SU-DHL-6 (cell line): ENCODE data around the gene RAD51B.

Experiments
- H2AFZ ChIP-seq: fragments of 200-600 bp; sonication (generic); 2 replicates; pipeline ENCODE4 v1.6.1; 2014; ENCODE audit warnings: low read depth, mild to moderate bottlenecking, moderate library complexity, mixed read lengths, antibody characterized with exemption, low read length; ENCODE audit not compliant: severe bottlenecking
- H3F3A ChIP-seq: fragments of 200-600 bp; shearing (Covaris generic); 2 replicates; pipeline ENCODE4 v1.6.0; 2016; ENCODE audit warnings: antibody characterized with exemption, mild to moderate bottlenecking; ENCODE audit not compliant: insufficient read depth
- H3K27ac ChIP-seq: fragments of 200-600 bp; sonication (generic); 2 replicates; pipeline ENCODE4 v1.5.1; 2016; ENCODE audit warnings: low read depth, mild to moderate bottlenecking, low read length, moderate library complexity, mixed read lengths
- H3K27me3 ChIP-seq: fragments of 200-600 bp; sonication (generic), shearing (Covaris generic); 2 replicates; pipeline ENCODE4 v1.6.0; 2014; ENCODE audit warnings: mild to moderate bottlenecking, low read length
- H3K36me3 ChIP-seq: fragments of 200-600 bp; sonication (generic); 2 replicates; pipeline ENCODE4 v1.6.1; 2014; ENCODE audit warnings: mild to moderate bottlenecking, low read length, mixed read lengths
- H3K4me2 ChIP-seq: fragments of 300-600, 200-600 bp; shearing (Covaris generic), sonication (generic); 2 replicates; pipeline ENCODE4 v1.6.0; 2014; ENCODE audit warnings: low read length, low read depth, mild to moderate bottlenecking; ENCODE audit not compliant: poor library complexity, severe bottlenecking
- H3K4me3 ChIP-seq: fragments of 200-600 bp; sonication (generic); 2 replicates; pipeline ENCODE4 v1.5.1; 2014; ENCODE audit warnings: antibody characterized with exemption, low read length, mild to moderate bottlenecking, mixed read lengths; ENCODE audit not compliant: insufficient read depth, poor library complexity, severe bottlenecking
- H3K79me2 ChIP-seq: fragments of 200-600 bp; sonication (generic); 2 replicates; pipeline ENCODE4 v1.6.1; 2014; ENCODE audit warnings: mild to moderate bottlenecking, low read length, moderate library complexity; ENCODE audit not compliant: insufficient read depth
- H3K9ac ChIP-seq: fragments of 200-600 bp; sonication (generic); 2 replicates; pipeline ENCODE4 v1.7.0; 2014; ENCODE audit warnings: mild to moderate bottlenecking, low read length
- H3K9me2 ChIP-seq: fragments of 200-600 bp; sonication (generic); replicated peaks from 2 replicates; pipeline ENCODE4 v1.6.1; 2014; ENCODE audit warnings: low read length; ENCODE audit not compliant: insufficient read depth
- H3K9me3 ChIP-seq: fragments of 200-600 bp; sonication (generic); 2 replicates; pipeline ENCODE4 v1.6.1; 2014; ENCODE audit warnings: low read length, mixed read lengths; ENCODE audit not compliant: insufficient read depth
- H4K20me1 ChIP-seq: fragments of 200-600 bp; sonication (generic); 2 replicates; pipeline ENCODE4 v1.6.1; 2014; ENCODE audit warnings: low read depth, mild to moderate bottlenecking, antibody characterized with exemption, low read length, moderate library complexity, mixed read lengths
- CTCF ChIP-seq: fragments of 200-600 bp; sonication (generic); IDR thresholded peaks from one replicate; pipeline ENCODE4 v1.5.1; 2017; ENCODE audit warnings: antibody characterized with exemption, mild to moderate bottlenecking, low read length, moderate library complexity; ENCODE audit not compliant: insufficient read depth, poor library complexity, severe bottlenecking
- EZH2phosphoT487 ChIP-seq: fragments of 200-600 bp; sonication (generic), shearing (Covaris generic); conservative IDR thresholded peaks from 2 replicates; pipeline ENCODE4 v1.6.1; 2018; ENCODE audit warnings: mild to moderate bottlenecking, antibody characterized with exemption, low read length, moderate library complexity, mixed read lengths

Gene RAD51B

GRCh38 chr14:68160779-68161546 lies 341.4 kb downstream of the RAD51B start:
- Histone ChIP-seq H3K9me2 (no peaks in the 10 kb centered on the region), H3K4me2 (no peak overlapping the region), H3K27ac (no peak overlapping the region), H3K9me3 (no peaks in the 10 kb centered on the region), H3K36me3 (no peaks in the 10 kb centered on the region), H4K20me1 (no peaks in the 10 kb centered on the region), H2AFZ (no peak overlapping the region), H3K27me3 (no peaks in the 10 kb centered on the region), H3F3A (no peaks in the 10 kb centered on the region), H3K4me3 (no peak overlapping the region), H3K79me2 (no peaks in the 10 kb centered on the region), H3K9ac (no peak overlapping the region)
- no peak for TF ChIP-seq EZH2phosphoT487

GRCh38 chr14:68162887-68163286 lies 343.3 kb downstream of the RAD51B start:
- Histone ChIP-seq H2AFZ (no peak overlapping the region), H4K20me1 (no peaks in the 10 kb centered on the region), H3K9me2 (no peaks in the 10 kb centered on the region), H3K36me3 (no peaks in the 10 kb centered on the region), H3K4me2 (no peak overlapping the region), H3K9me3 (no peaks in the 10 kb centered on the region), H3K27me3 (no peaks in the 10 kb centered on the region), H3K27ac (no peak overlapping the region), H3K9ac (no peak overlapping the region), H3F3A (no peaks in the 10 kb centered on the region), H3K4me3 (no peak overlapping the region), H3K79me2 (no peaks in the 10 kb centered on the region)
- no peak for TF ChIP-seq CTCF
- TF ChIP-seq EZH2phosphoT487, result no peak

- Histone ChIP-seq H3K27me3 (no peaks in the 10 kb centered on the region), H2AFZ (no peak overlapping the region), H3K27ac (no peak overlapping the region), H4K20me1 (no peaks in the 10 kb centered on the region), H3K9me3 (no peaks in the 10 kb centered on the region), H3K4me3 (no peak overlapping the region), H3F3A (no peaks in the 10 kb centered on the region), H3K4me2 (no peak overlapping the region), H3K9me2 (no peaks in the 10 kb centered on the region), H3K36me3 (no peaks in the 10 kb centered on the region), H3K9ac (no peak overlapping the region), H3K79me2 (no peaks in the 10 kb centered on the region)
- TF ChIP-seq EZH2phosphoT487 (no peak), CTCF (no peak)
Observed at GRCh38 chr14:68164711-68165113, 345.1 kb downstream of the RAD51B start.

GRCh38 chr14:68165274-68165843 lies 345.8 kb downstream of the RAD51B start:
- Histone ChIP-seq H3K4me2 (no peak overlapping the region), H4K20me1 (no peaks in the 10 kb centered on the region), H3K9me2 (no peaks in the 10 kb centered on the region), H3K27me3 (no peaks in the 10 kb centered on the region), H3K36me3 (no peaks in the 10 kb centered on the region), H3F3A (no peaks in the 10 kb centered on the region), H3K9me3 (no peaks in the 10 kb centered on the region), H2AFZ (no peak overlapping the region), H3K79me2 (no peaks in the 10 kb centered on the region), H3K4me3 (no peak overlapping the region), H3K9ac (no peak overlapping the region), H3K27ac (no peak overlapping the region)
- no peak for TF ChIP-seq CTCF
- TF ChIP-seq EZH2phosphoT487, result no peak
